ENCODE data around the gene TYMP. TPM values are rescaled to one million over a fixed set of nuclear protein-coding genes. Genes with fewer than 3 reads are reported as not detected.

The TYMP gene
- total and polyA plus RNA-seq, 2 of the 4 experiments (the other 2 are of a cell fraction), result 0.18 to 0.74 TPM

DNA sequence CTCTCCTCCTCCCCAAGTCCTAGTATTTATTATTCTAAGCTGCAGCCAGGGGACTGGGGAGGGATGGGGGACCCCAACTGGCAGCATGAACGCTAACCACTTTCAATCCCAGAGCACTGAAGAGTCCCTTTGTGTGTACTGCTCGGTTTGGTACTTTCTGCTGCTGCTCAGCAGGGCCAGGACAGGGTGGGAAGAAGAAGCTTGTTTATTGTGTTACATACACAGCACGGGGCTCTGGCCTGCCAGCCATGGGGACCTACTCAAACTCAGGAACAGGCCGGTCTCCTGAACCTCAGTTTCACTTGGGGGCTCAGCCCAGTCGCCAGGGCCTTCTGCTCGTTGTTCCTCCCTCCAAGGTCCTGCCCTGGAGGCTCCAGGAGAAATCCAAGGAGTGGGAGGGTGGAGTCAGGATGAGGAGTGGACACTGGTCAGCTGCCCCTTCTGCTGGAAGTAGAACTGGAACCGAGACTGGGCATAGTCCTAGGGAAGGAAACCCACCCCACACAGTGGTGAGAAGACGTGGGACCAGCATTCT, 49.0 kb upstream of the TYMP start (continued):
- TF ChIP-seq, protein P1, sequence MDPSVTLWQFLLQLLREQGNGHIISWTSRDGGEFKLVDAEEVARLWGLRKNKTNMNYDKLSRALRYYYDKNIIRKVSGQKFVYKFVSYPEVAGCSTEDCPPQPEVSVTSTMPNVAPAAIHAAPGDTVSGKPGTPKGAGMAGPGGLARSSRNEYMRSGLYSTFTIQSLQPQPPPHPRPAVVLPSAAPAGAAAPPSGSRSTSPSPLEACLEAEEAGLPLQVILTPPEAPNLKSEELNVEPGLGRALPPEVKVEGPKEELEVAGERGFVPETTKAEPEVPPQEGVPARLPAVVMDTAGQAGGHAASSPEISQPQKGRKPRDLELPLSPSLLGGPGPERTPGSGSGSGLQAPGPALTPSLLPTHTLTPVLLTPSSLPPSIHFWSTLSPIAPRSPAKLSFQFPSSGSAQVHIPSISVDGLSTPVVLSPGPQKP (IDR thresholded peaks at IDR 0.05; ENCODE audit: borderline replicate concordance, low read depth, low read length), result no peak

GRCh38 chr22:50577987-50578775, 48.4 kb upstream of the TYMP start, which contains the start of gene CPT1B:
TSS of gene CPT1B (minus strand) at chr22:50578427. CDS start at chr22:50577915, 512 bp downstream.
- intact Hi-C loops (cut with micrococcal nuclease), result loop anchor here (5.0 kb wide), 1 partner anchor 44 kb away; no protein-coding TSS in a partner anchor
- Histone ChIP-seq H4K20me1 (ENCODE audit: insufficient read depth, low read length) (no peaks in the 10 kb centered on the region), H3K27me3 (ENCODE audit: control insufficient read depth, insufficient read depth, low read length) (no peaks in the 10 kb centered on the region), H3K4ac (ENCODE audit: low read depth, low read length) (peak within 1 kb of the TSS; percentile 12), H3K18ac (ENCODE audit: low read depth, low read length) (no peak within 1 kb of the TSS), H3K9me1 (ENCODE audit: insufficient read depth, low read length) (peaks cover 28% of the 10 kb centered on the region), H2BK5ac (ENCODE audit: low read depth, low read length, poor library complexity, severe bottlenecking) (no peak within 1 kb of the TSS), H3K4me3 (ENCODE audit: insufficient read depth, low read depth, low read length) (no peak within 1 kb of the TSS), H3K4me2 (ENCODE audit: low read depth, low read length) (peak within 1 kb of the TSS; percentile 4; the same call in 1 of the 2 replicates), H3K27ac (ENCODE audit: insufficient read depth, low read length) (peak within 1 kb of the TSS; percentile 9; the same call in 1 of the 2 replicates), H3K36me3 (ENCODE audit: control insufficient read depth, insufficient read depth, low read length) (peaks cover 4% of the 10 kb centered on the region; the same call in 1 of the 2 replicates), H2BK20ac (ENCODE audit: low read depth, low read length) (no peak within 1 kb of the TSS), H3K9ac (ENCODE audit: low read depth, low read length) (no peak within 1 kb of the TSS), H4K91ac (ENCODE audit: insufficient read depth, low read depth, low read length) (0 out of 2 replicates have a peak within 1 kb of the TSS, but pooled peaks have one; percentile 19), H3K23ac (ENCODE audit: low read depth, low read length) (no peak within 1 kb of the TSS; the same call in 1 of the 2 replicates), H3K56ac (ENCODE audit: extremely low read depth, insufficient read depth, low read length) (no peak within 1 kb of the TSS), H2AFZ (replicated peaks; ENCODE audit: low read length, poor library complexity) (peak within 1 kb of the TSS; percentile 64), H3K9me3 (ENCODE audit: control insufficient read depth, insufficient read depth, low read length) (no peaks in the 10 kb centered on the region), H2AK5ac (ENCODE audit: low read depth, low read length) (peak within 1 kb of the TSS; percentile 63), H2AK9ac (replicated peaks; ENCODE audit: low read depth, low read length, poor library complexity) (peak within 1 kb of the TSS; percentile 44), H2BK120ac (ENCODE audit: low read depth, low read length) (peak within 1 kb of the TSS; percentile 1; the same call in 1 of the 2 replicates), H4K5ac (ENCODE audit: low read depth, low read length) (no peak within 1 kb of the TSS), H3K14ac (replicated peaks; ENCODE audit: low read depth, low read length) (peak within 1 kb of the TSS; percentile 65; the same call in 1 of the 2 replicates), H2BK15ac (ENCODE audit: low read depth, low read length) (no peak within 1 kb of the TSS; the same call in 2 of the 3 replicates), H3K4me1 (ENCODE audit: control insufficient read depth, insufficient read depth, low read length) (peaks cover 17% of the 10 kb centered on the region), H4K8ac (ENCODE audit: low read depth in 2 of 2, low read length in 2 of 2) (peak within 1 kb of the TSS in 1 of 2 experiments; percentile 73; a peak in 1 of 4 replicates), H3K79me1 (ENCODE audit: low read depth in 1 of 2, low read length in 2 of 2) (peaks cover 11 to 31% of the 10 kb centered on the region in 2 experiments; a peak in 3 of 4 replicates)
- dilution Hi-C loops (cut with HindIII; ENCODE audit: low sequenced_read_pairs, unreplicated experiment), result no loop called here
- WGBS, 2 experiments (ENCODE audit: extremely low coverage in 2 of 2, insufficient read length in 1 of 2), result 20% methylated on average over 18 of the region's 63 CpGs; no CpG with 5 or more reads in 1 of the 2 experiments
- no peak for ATAC-seq (ENCODE audit: low read depth)
- POLR2A ChIA-PET (ENCODE audit: unreplicated experiment), result no interaction called here
- DNase-seq, result peak; percentile 26
- TF ChIP-seq BHLHE40 (IDR thresholded peaks at IDR 0.05; ENCODE audit: low read depth, low read length) (peak; percentile 93), MXI1 (IDR thresholded peaks at IDR 0.05; ENCODE audit: borderline replicate concordance, low read depth, low read length) (no peak)
- TF ChIP-seq, protein P2, sequence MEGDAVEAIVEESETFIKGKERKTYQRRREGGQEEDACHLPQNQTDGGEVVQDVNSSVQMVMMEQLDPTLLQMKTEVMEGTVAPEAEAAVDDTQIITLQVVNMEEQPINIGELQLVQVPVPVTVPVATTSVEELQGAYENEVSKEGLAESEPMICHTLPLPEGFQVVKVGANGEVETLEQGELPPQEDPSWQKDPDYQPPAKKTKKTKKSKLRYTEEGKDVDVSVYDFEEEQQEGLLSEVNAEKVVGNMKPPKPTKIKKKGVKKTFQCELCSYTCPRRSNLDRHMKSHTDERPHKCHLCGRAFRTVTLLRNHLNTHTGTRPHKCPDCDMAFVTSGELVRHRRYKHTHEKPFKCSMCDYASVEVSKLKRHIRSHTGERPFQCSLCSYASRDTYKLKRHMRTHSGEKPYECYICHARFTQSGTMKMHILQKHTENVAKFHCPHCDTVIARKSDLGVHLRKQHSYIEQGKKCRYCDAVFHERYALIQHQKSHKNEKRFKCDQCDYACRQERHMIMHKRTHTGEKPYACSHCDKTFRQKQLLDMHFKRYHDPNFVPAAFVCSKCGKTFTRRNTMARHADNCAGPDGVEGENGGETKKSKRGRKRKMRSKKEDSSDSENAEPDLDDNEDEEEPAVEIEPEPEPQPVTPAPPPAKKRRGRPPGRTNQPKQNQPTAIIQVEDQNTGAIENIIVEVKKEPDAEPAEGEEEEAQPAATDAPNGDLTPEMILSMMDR (conservative IDR thresholded peaks at IDR 0.05; ENCODE audit: low read depth, low read length), result no peak
- CTCF ChIA-PET, result no interaction called here
- in situ Hi-C loops (cut with MboI; ENCODE audit: low sequenced_read_pairs), result loop anchor here (5.0 kb wide), 1 partner anchor 51 kb away; the partner anchor contains the start of gene SCO2
- BruUV-seq (replicated peaks), result no TSS peak
